GM10248 (cell line): ENCODE data around the gene CRABP2.

ENCODE experiments used
- CTCF ChIA-PET: fragments of 300-600 bp; sonication (Branson Sonifier 250); formaldehyde crosslinking; extraction: SDS; loops from one replicate; lab custom pipeline; 2021; ENCODE audit warnings: antibody characterized with exemption; lab: Yijun Ruan, JAX
- POLR2A ChIA-PET: fragments of 350-650 bp; sonication (Branson Sonifier 250); formaldehyde crosslinking; extraction: SDS; loops from one replicate; lab custom pipeline; 2020; ENCODE audit warnings: antibody characterized with exemption; lab: Yijun Ruan, JAX
- DNase-seq: peaks from one replicate; pipeline ENCODE4 v3.0.0; 2012; ENCODE audit errors: extremely low spot score
- TF ChIP-seq, protein P1 (sequence below): IDR thresholded peaks from 2 replicates; pipeline ENCODE4 v1.5.1; 2012; ENCODE audit warnings: mild to moderate bottlenecking, low read depth; ENCODE audit errors: extremely low read depth, missing control alignments, control extremely low read depth

CRABP2 gene

DNA sequence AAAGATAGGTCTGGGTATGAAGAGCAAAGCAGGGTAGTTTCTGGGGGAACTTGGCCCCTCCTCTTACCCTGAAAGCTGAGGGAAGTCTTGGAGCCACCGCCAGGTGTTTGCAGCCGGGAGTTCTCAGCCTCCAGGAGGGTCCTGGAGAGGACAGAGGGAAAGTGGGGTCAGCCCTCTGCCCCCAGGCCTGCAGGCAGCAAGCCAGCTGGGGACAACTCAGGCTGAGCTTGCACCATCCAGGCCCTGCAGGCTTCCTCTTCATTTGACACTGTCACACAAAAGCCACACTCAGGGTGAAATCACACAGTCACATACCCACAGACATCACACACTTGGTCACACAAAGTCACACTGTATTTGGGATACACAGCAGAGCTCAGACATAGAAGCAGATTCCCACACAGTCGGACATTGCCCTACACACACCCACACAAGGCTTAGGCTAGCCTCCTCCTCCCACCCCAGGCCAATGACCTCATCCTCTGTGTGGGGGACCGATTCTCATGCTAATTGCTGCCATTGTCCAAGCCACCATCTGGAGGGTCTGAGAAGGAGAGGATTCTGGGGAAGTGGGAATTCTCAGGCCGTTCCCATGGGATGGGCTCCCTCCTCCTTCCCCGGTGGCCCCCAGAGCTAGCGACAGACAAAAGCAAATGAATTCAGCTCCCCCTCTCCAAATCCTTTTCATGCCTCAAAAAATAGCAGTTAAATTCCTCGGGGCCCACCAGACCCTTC lies 31.8 kb downstream of the CRABP2 start:
- CTCF ChIA-PET = interaction anchor here (3.3 to 25.5 kb wide), 4 partner anchors 12 to 52 kb away, joined by 12 to 431 read pairs (median 104); no protein-coding TSS in a partner anchor
- no peak for DNase-seq
- TF ChIP-seq, protein P1, sequence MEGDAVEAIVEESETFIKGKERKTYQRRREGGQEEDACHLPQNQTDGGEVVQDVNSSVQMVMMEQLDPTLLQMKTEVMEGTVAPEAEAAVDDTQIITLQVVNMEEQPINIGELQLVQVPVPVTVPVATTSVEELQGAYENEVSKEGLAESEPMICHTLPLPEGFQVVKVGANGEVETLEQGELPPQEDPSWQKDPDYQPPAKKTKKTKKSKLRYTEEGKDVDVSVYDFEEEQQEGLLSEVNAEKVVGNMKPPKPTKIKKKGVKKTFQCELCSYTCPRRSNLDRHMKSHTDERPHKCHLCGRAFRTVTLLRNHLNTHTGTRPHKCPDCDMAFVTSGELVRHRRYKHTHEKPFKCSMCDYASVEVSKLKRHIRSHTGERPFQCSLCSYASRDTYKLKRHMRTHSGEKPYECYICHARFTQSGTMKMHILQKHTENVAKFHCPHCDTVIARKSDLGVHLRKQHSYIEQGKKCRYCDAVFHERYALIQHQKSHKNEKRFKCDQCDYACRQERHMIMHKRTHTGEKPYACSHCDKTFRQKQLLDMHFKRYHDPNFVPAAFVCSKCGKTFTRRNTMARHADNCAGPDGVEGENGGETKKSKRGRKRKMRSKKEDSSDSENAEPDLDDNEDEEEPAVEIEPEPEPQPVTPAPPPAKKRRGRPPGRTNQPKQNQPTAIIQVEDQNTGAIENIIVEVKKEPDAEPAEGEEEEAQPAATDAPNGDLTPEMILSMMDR = no peak
- POLR2A ChIA-PET = interaction anchor here (0.6 kb wide), 1 partner anchor 169 kb away, joined by 4 read pairs; no protein-coding TSS in a partner anchor

DNA sequence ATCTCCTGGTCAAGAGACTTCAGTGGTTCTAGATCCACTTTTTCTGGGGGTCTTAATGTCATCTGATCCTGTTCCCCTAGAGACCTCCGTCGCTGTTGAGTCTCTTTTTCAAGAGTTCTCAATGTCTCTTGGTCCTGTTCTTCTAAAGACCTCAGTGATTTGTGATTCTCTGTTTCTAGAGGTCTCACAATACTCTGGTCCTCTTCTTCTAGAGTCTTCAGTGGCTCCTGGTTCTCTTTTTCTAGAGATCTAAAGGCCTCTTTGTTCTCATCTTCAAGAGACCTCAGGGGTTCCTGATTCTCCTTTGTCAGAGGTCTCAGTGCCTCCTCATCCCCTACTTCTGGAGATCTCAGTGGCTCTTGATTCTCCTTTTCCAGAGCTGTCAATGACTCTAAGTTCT lies 33.6 kb downstream of the CRABP2 start:
- POLR2A ChIA-PET = no interaction called here
- TF ChIP-seq, protein P1 = no peak
- no peak for DNase-seq
- CTCF ChIA-PET = interaction anchor here (0.6 to 25.5 kb wide), 6 partner anchors 10 to 332 kb away, joined by 3 to 431 read pairs (median 4); no protein-coding TSS in a partner anchor

DNA sequence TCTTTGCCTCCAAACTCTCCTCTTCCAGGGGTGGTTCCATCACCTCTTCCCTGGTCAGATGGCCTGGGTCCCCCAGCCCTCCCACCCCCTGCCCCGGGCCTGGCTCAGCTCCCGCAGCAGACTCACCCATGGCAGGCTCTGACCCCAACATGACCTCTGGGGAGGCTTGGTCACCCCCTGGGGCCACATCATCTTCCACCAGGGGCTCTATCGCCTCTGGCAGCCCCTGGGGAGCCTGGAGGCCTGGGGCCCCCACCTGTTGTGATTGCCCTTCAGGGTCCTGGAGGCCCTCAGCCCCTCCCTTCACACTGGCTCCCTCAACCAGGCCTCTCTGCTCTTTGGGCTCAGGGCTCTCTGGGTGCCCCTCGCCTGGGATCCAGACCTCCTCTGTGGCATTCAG lies 34.6 kb downstream of the CRABP2 start:
- TF ChIP-seq, protein P1 = no peak
- ChIA-PET POLR2A (no interaction called here), CTCF (interaction anchor here (0.8 to 25.5 kb wide), 2 partner anchors 7 to 9 kb away, joined by 3 to 431 read pairs; no protein-coding TSS in a partner anchor)
- DNase-seq = no peak

DNA sequence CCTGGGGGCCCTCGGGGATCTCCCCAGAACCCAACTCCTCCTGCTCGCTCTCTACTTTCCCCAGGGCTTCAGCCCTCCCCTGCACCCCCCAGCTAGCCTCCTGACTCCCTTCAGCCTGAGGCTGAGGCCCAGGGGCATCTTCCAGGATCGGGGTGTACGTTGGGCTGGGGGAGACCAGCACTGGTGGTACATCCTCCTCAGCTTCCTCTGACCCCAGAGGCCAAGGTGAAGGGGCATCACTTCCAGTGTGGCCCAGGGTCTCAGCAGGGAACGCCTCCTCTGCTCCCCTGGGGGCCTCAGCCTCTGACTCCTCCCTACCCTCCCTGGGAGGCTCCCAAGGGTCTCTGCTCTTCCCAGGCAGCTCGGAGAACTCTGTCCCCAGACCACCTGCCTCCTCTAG lies 35.0 kb downstream of the CRABP2 start:
- CTCF ChIA-PET = interaction anchor here (0.8 to 25.5 kb wide), 4 partner anchors 8 to 21 kb away, joined by 3 to 431 read pairs (median 4); no protein-coding TSS in a partner anchor
- TF ChIP-seq, protein P1 = no peak
- POLR2A ChIA-PET = no interaction called here
- DNase-seq = no peak

DNA sequence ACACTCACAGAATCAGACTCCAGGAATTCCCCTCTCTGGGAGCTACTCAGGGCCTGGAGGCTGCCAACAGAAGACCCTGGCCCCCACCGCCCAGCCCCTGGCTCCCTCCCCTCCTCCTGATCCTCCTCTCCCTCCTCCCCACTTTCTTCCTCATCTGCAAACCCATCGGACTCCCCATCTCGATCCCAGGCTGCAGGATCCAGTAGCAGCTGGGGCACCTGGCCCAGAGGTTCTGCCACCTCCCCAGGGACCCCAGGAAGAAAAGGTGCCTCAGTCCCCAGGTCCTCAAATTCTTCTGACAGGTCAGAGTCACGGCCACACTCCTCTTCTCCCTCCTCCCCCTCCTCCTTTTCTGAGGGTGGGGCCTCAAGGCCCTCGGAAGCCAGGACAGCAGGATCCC lies 35.6 kb downstream of the CRABP2 start:
- DNase-seq = no peak
- ChIA-PET POLR2A (no interaction called here), CTCF (interaction anchor here (0.8 to 25.5 kb wide), 4 partner anchors 8 to 21 kb away, joined by 3 to 431 read pairs (median 4); no protein-coding TSS in a partner anchor)
- TF ChIP-seq, protein P1 = no peak

DNA sequence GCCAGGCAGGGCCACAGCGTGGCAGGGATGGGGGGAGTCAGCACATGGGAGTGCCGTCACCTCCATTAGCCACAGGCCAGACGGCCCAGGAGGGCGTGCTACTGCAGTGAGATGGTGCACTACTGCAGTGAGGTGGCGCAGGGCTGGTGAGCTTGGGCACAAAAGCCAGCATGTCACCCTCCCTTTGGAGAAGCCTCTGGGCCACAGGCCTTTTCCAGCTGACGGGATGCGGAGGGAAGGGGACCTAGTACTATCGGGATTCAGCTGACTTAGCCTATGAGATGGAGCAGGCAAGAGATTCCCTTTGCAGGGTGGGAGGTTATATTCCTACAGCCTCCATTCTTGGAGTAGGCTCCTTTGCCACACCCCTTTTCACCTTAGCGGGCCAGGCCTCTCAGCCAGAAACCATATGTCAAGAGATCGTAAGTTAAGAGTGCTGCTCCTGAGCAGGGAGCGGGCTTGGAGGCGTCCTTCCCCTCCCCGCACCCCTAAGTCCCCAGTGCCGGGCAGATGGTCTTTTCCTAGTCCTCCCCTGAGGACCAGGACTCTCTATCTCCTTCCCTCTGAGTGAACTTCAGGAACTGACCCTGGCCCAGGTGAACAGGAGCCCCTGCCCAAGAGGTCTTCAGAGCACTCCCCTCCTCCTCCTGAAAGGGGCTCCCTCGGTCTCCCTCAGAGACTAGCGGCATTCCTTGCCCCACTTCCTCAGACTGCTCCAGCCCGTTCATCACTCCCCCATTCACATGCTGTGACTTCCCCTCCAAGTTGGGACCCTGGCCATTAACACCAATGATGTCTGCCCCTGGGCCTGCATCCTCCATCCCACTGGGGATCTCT lies 36.4 kb downstream of the CRABP2 start:
- ChIA-PET CTCF (interaction anchor here (1.7 to 25.5 kb wide), 2 partner anchors 8 to 22 kb away, joined by 4 to 431 read pairs; no protein-coding TSS in a partner anchor), POLR2A (no interaction called here)
- TF ChIP-seq, protein P1 = no peak
- no peak for DNase-seq
